SH-SY5Y (cell line): ENCODE results near the gene SNCA.

Experiments used
- GATA2 ChIP-seq: IDR thresholded peaks from 2 replicates; pipeline ENCODE4 v1.6.1; 2011; ENCODE audit warnings: mild to moderate bottlenecking, low read depth, low read length
- GATA3 ChIP-seq: IDR thresholded peaks from 2 replicates; pipeline ENCODE4 v1.6.1; 2011; ENCODE audit warnings: low read depth, mild to moderate bottlenecking, low read length, moderate library complexity

DNA sequence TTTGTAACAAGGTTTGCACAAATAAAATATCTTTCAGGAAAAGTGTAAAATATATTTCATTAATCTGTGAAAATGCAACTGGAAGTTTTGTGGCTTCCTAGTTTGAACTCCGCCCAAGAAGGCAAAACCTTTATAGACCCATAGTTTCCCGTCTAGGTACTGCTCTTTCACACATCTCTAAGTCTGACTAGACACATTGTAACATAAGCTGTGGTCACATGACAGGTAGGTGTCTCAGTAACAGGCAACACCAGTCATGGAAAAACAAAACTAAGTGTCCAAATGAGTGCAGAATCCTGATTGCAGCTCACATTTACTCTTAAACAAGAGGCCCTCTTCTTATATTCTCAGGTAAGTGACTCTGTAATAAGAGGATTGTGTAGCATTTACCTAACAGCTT is 55.6 kb downstream of the SNCA start:
- TF ChIP-seq GATA2 (no peak), GATA3 (no peak)
